Measurements from ENCODE around the gene ZKSCAN1.

DNA sequence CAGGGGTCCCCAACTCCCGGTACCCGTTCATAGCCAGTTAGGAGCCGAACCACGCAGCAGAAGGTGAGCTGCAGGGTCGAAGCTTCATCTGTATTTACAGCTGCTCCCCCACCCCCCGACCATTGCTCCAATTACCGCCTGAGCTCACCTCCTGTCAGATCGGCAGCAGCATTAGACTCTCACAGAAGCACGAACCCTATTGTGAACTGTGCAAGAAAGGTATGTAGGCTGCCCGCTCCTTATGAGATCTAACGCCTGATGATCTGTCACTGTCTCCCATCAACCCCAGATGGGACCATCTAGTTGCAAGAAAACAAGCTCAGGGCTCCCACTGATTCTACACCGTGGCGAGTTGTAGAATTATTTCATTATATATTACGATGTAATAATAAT lies 24.9 kb upstream of the ZKSCAN1 start:
- TF ChIP-seq, protein P1, sequence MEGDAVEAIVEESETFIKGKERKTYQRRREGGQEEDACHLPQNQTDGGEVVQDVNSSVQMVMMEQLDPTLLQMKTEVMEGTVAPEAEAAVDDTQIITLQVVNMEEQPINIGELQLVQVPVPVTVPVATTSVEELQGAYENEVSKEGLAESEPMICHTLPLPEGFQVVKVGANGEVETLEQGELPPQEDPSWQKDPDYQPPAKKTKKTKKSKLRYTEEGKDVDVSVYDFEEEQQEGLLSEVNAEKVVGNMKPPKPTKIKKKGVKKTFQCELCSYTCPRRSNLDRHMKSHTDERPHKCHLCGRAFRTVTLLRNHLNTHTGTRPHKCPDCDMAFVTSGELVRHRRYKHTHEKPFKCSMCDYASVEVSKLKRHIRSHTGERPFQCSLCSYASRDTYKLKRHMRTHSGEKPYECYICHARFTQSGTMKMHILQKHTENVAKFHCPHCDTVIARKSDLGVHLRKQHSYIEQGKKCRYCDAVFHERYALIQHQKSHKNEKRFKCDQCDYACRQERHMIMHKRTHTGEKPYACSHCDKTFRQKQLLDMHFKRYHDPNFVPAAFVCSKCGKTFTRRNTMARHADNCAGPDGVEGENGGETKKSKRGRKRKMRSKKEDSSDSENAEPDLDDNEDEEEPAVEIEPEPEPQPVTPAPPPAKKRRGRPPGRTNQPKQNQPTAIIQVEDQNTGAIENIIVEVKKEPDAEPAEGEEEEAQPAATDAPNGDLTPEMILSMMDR (conservative IDR thresholded peaks at IDR 0.05 in 1 of 2, IDR thresholded peaks at IDR 0.05 in 1 of 2; ENCODE audit: extremely low read depth in 1 of 2, insufficient read depth in 1 of 2, low read depth in 1 of 2, low read length in 2 of 2) = no peak
- no peak for TF ChIP-seq EZH2 (IDR thresholded peaks at IDR 0.05; ENCODE audit: borderline replicate concordance, low read length)

Data from mammary epithelial cell (primary cell).